GM21447 (cell line): ENCODE data around the gene PUDP.
"Not testable (repeated sequence)": the region's sequence is repeated elsewhere in the genome, so short reads cannot be mapped to it uniquely, and the experiment has no call there.

ENCODE experiments used
- ATAC-seq: cut with Tn5 transposase; IDR thresholded peaks from one replicate; pipeline ENCODE4 v1.9.1; 2021; ENCODE audit not compliant: unreplicated experiment

Gene PUDP

DNA sequence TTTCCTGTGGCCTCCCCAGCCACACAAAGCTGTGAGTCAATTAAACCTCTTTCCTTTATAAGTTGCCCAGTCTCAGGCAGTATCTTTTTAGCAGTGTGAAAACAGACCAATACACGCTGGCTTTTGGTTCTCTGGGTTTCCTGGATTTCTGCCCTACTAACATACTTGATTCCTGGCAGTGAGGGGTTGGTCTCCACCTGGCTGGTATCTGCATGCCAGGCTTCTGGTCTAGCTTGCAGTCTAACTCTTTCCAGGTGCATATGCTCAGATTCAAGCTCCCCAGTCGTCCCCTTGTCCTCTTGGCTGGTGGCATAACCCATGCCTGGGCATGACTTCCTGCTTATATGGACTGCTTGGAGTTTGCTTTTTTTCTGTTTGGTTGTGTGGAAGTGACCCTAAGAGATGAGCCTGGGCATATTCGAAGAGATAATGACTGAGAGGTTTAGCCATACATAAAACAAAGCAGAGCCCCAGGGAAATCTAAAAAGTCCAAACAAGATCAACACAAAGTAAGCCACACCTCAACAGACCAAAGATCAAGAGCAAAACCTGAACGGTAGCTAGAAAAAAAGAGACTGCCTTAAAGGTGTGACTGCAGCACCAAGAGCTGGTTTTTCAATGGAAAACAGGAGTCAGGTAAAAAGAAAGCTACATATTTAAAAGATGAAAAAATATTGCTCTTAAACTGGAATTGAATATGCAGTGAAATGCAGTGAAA lies 102.6 kb downstream of the PUDP start:
- no peak for ATAC-seq

DNA sequence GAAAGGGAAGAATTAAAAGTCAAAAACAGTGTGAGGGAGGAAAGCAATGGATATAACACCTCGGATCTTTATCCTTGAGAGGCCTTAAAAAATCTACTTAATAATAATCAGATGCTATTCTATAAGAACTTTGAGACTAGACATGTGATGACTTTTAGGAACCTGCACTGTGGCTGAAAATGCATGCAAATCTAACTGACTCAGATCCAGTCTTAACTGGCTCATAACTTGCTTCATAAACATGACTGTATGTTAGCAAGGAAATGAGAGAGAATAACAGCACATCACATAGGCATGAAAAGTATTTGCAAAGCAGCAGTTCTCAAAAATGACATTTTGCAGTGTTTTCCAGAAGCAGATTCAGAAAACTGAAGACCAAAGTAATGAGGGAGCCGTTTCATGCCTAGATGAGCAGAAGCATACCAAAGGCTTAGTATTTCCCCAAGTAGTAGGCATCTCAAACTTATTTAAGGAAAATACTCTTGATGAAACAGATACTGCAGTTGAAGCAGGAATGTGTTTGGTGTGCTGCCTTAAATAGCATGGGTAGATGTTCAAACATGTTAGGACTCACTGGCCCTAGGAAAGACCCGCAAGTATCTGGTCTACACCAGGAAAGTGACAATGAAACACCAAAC lies 104.0 kb downstream of the PUDP start:
- not testable (repeated sequence) for ATAC-seq

DNA sequence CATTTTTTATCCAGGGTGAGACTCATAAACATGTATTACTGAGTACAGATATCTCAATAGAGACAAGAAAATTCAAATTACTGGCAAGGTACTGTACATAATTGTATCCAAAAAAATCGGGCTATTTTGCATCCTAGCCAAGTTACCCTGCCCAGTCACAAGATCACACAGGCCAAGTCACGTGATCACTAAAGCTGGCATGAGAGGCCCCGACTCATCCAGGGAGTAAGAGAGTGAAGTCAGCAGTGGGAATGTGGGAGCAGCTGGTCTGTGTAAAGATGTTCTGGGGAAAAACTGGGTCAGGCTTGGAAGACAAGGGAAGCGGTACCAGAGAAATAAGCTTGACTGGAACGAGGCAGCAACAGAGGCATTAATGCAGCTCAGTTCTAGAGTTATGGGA lies 119.7 kb downstream of the PUDP start:
- ATAC-seq: no peak

DNA sequence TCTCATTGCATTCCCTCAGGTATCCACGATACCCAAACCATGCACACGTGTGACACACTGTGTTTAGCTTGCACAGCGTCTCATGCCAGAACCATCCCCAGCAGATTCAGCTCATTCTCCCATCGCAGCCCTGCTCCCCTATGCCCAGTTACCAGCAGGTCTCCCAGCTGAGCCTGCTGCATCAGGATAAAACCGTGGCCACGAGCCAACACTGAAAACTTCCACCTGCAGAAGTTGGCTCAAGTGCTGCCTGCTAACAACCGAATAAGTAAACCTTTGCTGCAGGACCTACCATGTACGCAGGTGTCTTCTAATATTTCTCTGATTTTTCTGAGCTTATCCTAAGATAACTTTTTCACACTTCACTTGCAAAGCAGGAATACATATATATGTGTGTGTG lies 120.9 kb downstream of the PUDP start:
- ATAC-seq: no peak

DNA sequence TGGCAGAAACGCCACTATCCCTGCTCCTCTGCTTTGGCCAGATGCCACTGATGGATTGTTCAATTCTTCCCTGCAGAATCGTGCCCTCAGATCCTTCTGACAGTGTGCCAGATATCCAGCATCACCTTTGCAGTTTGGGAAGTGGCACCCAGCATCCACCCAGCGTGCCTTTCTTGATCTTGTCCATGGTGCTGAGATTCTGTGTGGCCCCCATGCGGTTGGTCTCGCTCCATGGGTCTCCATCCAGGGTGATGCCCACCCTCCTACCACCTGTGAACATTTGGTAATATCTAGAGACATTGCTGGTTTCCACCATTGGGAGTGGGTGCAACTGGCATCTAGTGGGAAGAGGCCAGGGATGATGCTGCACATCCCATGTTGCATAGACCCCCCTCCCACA lies 121.6 kb downstream of the PUDP start:
- ATAC-seq: not testable (repeated sequence)

DNA sequence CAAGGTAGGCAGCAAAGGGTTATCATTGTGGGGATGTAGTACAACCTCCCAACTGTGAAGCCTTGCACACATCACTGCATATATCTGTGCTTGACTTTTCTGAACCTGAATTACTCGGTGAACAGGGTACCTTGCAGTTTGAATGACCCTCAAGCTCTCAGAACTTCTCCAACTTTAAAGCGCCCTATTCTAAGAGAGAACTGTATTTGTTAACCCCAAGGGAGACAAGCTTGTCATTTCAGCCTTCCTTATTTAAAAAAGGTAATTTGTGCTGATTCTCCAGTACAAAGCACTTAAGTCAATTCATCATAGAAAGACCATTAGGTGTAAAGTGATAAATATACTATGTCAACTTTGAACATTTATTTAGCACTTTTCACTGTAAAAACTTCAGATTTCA lies 122.5 kb downstream of the PUDP start:
- no peak for ATAC-seq

DNA sequence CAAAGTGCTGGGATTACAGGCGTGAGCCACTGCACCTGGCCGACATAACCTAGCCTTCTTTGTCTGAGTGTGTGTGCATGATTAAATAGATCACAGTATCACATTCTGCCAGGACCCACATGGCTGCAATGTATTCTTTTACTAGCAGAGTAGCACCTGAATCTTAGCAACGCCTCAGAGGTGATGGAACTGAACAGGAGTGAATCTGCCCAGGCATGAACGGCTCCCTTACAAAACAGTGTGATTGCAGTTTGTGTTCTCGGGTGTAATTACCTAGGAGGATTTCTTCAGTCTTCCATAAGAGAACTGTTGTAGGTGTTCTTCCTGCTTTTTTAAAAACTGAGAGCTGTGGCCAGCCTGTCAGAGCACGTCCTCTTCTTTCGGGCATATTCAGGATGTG lies 123.1 kb downstream of the PUDP start:
- ATAC-seq: no peak

DNA sequence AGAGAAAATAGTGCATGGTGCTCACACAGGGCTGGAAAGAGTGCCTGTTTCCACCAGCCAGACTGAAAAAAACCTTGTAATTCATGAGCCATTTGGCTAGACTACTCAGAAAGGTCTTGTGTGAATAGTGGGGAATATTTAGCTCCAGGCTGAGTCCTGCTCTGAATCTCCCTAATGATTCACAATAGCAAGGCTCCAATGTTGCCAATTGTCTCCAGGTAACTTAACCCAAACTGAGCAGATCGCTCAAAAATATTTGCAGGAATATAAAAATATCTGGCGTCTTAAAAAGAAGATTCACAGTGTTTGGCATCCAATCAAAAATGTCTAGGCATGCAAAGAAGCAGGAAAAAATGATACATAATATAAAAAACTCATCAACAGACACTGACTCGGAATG lies 125.0 kb downstream of the PUDP start:
- ATAC-seq: not testable (repeated sequence)

DNA sequence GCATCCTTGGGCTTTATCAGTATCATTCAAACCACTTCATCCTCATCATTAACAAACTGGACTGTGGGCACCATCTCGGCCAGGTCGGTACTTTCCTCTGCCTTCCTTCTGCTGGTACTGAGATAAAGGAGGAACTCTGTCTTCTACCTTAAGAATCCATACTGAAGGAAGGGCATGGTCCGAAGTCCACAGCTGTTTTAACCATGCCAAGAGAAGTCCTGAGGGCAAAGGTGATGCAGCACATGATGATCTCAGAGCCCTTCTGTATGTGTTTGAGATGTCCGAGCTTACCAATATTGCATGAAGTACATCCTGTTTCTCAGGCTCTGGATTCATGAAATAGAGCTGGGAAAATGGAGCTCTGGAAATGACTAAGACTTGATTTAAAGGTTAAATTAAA lies 126.0 kb downstream of the PUDP start:
- no peak for ATAC-seq

DNA sequence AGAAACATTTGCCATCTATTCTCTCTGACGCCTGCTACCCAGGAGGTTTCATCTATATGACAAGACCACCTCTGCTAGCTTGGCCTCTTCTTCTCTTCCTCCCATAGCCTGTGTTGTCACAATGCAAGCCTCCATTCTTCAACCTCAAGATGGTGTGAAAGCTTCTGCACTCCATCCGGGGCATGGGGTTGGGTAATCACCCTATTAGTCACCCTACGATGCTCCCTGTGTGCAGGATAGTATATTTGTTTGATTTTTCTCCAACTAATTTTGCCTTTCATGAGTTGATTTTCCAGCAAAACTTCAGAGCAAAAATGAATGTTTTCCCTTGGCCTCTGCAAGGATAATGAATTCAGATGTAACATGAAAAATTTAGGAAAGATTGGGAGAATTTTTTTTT lies 128.4 kb downstream of the PUDP start:
- ATAC-seq: no peak

DNA sequence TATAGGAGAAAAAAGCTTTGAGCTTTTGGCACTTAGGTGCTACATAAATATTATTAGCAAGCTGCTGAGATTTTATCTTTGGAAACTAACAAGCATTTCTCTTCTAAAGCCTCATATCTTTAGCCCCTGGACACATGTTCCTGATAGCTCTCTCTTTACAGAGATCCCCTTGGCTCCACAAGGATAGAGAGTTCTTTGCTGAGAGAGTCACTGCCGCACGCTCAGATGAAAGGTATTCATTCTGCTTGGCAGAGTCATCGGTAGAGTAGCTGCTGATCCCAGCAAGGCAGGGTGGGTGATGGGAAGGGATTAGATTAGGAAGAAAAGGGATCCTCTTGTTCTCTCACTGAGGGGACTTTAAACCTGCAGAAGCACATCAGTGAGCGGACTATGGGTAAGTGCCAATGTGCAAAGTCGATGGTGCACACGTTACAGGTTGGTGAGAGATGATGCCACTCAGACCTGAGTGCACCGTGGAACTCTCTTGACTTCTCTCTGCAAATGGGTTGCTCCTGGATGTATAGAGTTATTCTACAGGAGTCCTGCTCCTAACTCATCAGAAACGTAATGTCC lies 135.6 kb downstream of the PUDP start:
- ATAC-seq: not testable (repeated sequence)

DNA sequence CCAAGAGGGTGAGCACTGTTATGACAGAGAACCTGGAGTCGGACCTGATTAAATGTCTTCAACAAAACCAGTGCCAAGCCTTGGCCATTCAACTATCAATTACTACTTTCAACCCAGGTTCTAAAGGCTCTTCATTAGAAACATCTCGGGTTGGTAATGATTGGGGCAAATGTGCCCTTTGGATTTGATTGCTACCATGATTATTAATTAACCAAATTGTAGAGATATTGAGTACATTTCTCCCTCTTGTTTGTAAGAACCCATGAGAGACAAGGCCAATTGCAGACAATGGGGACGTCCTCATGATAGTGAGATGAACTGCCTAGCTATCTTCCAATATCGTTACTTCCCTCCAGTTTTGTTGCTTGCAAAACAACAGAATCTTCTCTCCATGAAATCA lies 137.1 kb downstream of the PUDP start:
- not testable (repeated sequence) for ATAC-seq

DNA sequence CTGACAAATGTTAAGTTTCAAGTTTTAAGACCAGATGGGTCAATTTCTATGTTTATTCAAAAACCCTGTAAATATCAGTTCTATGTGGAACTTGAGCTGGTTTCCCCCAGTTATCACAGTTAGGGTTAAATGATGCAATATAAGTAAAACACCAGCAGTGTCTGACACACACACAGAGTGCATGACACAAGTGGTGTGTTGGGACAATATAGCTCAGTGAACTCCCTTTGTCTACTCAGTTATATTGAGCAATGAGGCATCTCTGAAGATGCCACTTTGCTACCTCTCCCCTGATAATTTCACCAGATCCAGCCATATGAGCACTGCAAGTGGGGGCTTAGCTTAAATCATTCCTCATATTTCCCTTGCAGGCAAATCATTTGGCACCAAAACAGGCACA lies 140.6 kb downstream of the PUDP start:
- not testable (repeated sequence) for ATAC-seq
